Spinal cord (tissue), 10 donors: ENCODE data around the gene PI16. TPM values are rescaled to one million over a fixed set of nuclear protein-coding genes. Genes with fewer than 3 reads are reported as not detected.
"Not testable (repeated sequence)": the region's sequence is repeated elsewhere in the genome, so short reads cannot be mapped to it uniquely, and the experiment has no call there.

Source experiments
- DNase-seq, 6 donors: peaks; one replicate each; pipeline versions ENCODE4 v3.0.0 to v3.0.0-alpha.2; 2013 to 2015; ENCODE audit warnings: low spot score in 6 of 6, low read depth in 4 of 6
- H3K27ac ChIP-seq: one replicate; pipeline ENCODE4 v1.5.1; 2013; ENCODE audit warnings: low read depth, low read length, control low read depth
- H3K27me3 ChIP-seq: one replicate; pipeline ENCODE4 v1.6.1; 2013; ENCODE audit warnings: low read length; ENCODE audit not compliant: control insufficient read depth, insufficient read depth
- H3K36me3 ChIP-seq: one replicate; pipeline ENCODE4 v1.6.1; 2013; ENCODE audit warnings: low read length; ENCODE audit not compliant: control insufficient read depth, insufficient read depth
- H3K4me1 ChIP-seq: one replicate; pipeline ENCODE4 v1.6.1; 2013; ENCODE audit warnings: low read length; ENCODE audit not compliant: control insufficient read depth, insufficient read depth
- H3K4me3 ChIP-seq: one replicate; pipeline ENCODE4 v1.5.1; 2013; ENCODE audit warnings: low read depth, low read length, control low read depth
- H3K9me3 ChIP-seq: one replicate; pipeline ENCODE4 v1.6.1; 2013; ENCODE audit warnings: low read length; ENCODE audit not compliant: control insufficient read depth, insufficient read depth
- WGBS: methylation state at CpG from one replicate; pipeline ENCODE4 v1.1.5; 2013; ENCODE audit warnings: missing lambda C conversion rate; ENCODE audit not compliant: insufficient coverage; 5-methylcytosine and 5-hydroxymethylcytosine counted together
- polyA plus RNA-seq, 2 donors: library from polyadenylated mRNA; unstranded; fragments of 120-200 nt; gene quantifications; one replicate each; pipeline ENCODE4 v1.2.1, GENCODE V29; 2013; ENCODE audit not compliant: insufficient read length in 2 of 2
- total RNA-seq, 2 donors: library from RNA; depleted of rRNA in 1 of 2; stranded (reverse); fragments of 120-200 nt in 1 of 2; fragments of >200 nt in 1 of 2; gene quantifications; one replicate each; pipeline versions ENCODE4 v1.2.3 to v1.2.4, GENCODE V29; 2013 to 2014
- donor health status: healthy.

PI16 gene
- total and polyA plus RNA-seq, 4 donors = 22.7 to 47.4 (median 29.2) TPM

DNA sequence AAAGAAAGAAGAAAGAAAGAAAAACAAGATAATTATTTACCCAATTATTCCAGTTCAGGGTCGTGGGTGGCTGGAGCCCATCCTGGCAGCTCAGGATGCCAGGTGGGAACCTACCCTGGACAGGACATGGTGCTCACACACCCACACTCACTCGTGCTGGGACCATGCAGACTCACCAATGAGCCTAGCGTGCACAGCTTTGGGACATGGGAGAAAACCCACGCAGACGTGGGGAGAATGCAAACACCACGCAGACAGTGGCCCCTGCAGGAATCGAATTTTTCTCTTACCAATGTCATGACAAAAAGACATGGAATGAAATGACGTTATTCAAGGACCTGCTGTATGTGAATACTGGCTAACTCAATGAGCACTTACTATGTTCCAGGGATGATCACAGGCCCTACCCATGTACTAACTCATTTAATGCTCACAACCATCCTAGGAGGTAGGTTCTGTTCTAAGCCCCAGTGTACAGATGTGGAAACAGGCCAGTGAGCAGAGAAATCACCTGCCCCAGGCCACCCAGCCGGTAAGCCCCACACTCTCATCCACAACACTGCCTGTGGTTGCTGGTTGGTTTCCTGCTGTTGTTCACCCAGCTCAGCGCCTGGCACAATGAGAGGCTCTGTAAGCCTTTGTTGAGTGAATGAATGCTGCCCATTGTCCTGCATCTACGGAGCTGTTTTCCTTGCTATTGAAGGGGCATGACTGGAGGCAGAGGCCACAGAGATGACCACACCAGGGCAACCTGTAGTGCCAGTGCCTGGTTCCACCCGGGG, 6.8 kb upstream of the PI16 start:
- Histone ChIP-seq H3K27ac (no peak overlapping the region), H3K9me3 (no peaks in the 10 kb centered on the region), H3K36me3 (no peaks in the 10 kb centered on the region), H3K4me1 (peaks cover 4% of the 10 kb centered on the region), H3K27me3 (no peaks in the 10 kb centered on the region), H3K4me3 (no peak overlapping the region)
- 81% methylated on average over 7 of the region's 12 CpGs for WGBS
- no peak for DNase-seq

DNA sequence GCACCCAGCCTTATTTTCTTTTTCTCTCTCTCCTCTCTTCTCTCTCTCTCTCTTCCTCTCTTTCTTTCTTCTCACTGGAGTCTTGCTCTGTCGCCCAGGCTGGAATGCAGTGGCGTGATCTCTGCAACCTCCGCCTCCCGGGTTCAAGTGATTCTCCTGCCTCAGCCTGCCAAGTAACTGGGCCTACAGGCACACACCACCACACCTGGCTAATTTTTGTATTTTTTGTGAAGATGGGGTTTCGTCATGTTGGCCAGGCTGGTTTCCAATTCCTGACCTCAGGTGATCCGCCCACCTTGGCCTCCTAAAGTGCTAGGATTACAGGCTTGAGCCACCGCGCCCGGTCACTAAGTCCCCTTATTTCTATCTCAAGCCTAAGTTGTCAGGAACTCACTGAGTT, 5.5 kb upstream of the PI16 start:
- H3K9me3 ChIP-seq, H3K36me3 ChIP-seq, H3K27ac ChIP-seq, H3K27me3 ChIP-seq, H3K4me1 ChIP-seq, H3K4me3 ChIP-seq, DNase-seq: not testable (repeated sequence)
- WGBS = 96% methylated on average over 8 of the region's 9 CpGs

- H3K27ac ChIP-seq = no peak overlapping the region
- no peaks in the 10 kb centered on the region for H3K9me3 ChIP-seq
- no peak for DNase-seq
- H3K4me1 ChIP-seq = peaks cover 7% of the 10 kb centered on the region
- H3K36me3 ChIP-seq = no peaks in the 10 kb centered on the region
- 100% methylated on average over 1 of the region's 3 CpGs for WGBS
- H3K27me3 ChIP-seq = no peaks in the 10 kb centered on the region
- no peak overlapping the region for H3K4me3 ChIP-seq
These were observed 4.9 kb upstream of the PI16 start for GRCh38 chr6:36949636-36950035.

DNA sequence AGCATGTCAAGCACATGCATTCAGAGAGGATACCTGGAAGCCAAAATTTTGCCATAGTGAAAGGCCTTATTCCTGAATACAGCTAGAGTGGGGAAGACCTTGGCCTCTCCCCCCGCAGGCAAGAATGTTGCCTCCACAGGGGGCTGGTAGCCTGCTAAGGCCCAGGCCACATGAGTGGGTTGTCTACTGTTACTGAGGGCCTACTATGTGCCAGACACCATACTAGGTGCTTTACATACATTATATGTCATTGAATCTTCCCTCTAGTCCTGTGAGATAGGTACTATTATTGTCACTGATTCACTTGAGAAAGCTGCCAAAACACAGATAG, 642 bp upstream of the PI16 start:
- no CpG with 5 or more reads among the region's 1 CpG for WGBS
- Histone ChIP-seq H3K4me1 (peaks cover 17% of the 10 kb centered on the region), H3K9me3 (no peaks in the 10 kb centered on the region), H3K27me3 (no peaks in the 10 kb centered on the region), H3K4me3 (no peak overlapping the region), H3K36me3 (no peaks in the 10 kb centered on the region), H3K27ac (no peak overlapping the region)
- no peak for DNase-seq

DNA sequence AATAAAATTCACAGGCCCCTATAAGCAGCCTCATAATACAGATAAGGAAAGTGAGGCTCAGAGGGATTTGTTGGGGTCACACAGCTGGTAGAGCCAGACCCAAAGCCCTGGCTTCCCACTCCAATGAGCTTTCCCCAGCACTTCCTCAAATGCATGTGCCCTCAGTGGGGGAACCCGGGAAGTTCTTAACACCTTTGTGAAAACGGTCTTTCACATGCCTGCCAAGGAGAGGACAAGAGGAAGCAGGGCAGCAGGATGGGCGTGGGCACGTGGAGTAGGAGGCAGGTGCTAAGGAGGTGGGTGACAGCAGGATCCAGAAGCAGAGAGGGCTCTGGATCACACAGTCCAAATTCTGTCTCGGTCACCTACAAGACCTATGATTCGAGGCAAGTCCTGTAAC, 598 bp downstream of the PI16 start:
- Histone ChIP-seq H3K27me3 (no peaks in the 10 kb centered on the region), H3K4me3 (no peak overlapping the region), H3K4me1 (peaks cover 17% of the 10 kb centered on the region), H3K9me3 (no peaks in the 10 kb centered on the region), H3K36me3 (no peaks in the 10 kb centered on the region), H3K27ac (no peak overlapping the region)
- 42% methylated on average over 4 of the region's 6 CpGs for WGBS
- no peak for DNase-seq

DNA sequence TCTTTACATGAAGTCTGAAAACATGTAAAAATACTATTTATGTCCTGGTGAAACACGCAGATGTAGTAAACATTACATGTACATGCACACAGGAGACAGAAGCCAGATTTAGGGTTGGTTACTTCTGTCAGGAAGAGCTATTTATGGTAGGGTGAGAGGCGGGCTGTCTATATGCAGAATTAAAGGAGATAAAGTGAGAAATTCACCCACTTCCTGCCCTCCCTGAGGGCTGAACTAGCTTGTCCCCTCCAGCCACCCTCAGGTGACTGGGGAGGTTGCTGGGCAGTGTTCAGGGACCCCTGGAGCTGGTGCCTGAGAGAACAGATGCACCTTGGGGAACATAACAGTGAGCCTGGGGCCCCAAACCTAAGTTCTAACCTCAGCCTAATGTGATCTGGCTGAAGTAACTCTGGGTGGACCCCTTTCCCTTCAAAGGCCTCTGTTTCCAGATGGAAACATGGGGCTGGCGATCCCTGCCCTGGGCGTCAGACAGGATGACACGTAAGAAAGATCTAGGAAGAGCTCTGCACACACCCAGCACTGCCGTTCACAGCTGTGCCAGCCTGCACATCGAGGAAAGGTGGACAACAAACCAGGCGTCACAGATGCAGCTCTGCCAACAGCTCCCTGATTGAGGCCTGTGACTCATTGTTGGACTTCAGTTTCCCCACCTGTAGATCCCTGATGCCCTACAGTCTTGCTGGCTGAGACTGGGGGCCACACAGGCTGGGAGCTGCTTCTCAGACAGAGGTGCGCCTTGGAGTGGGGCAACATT, 1.3 kb downstream of the PI16 start:
- Histone ChIP-seq H3K4me1 (peaks cover 17% of the 10 kb centered on the region), H3K27ac (no peak overlapping the region), H3K9me3 (no peaks in the 10 kb centered on the region), H3K4me3 (no peak overlapping the region), H3K36me3 (no peaks in the 10 kb centered on the region), H3K27me3 (no peaks in the 10 kb centered on the region)
- no peak for DNase-seq
- 76% methylated on average over 7 of the region's 9 CpGs for WGBS

GRCh38 chr6:36956446-36956820, 1.9 kb downstream of the PI16 start:
- Histone ChIP-seq H3K4me3 (no peak overlapping the region), H3K9me3 (no peaks in the 10 kb centered on the region), H3K36me3 (no peaks in the 10 kb centered on the region), H3K4me1 (peaks cover 17% of the 10 kb centered on the region), H3K27ac (no peak overlapping the region), H3K27me3 (no peaks in the 10 kb centered on the region)
- no peak for DNase-seq

- Histone ChIP-seq H3K9me3 (no peaks in the 10 kb centered on the region), H3K4me1 (peaks cover 25% of the 10 kb centered on the region), H3K4me3 (no peak overlapping the region), H3K27me3 (no peaks in the 10 kb centered on the region), H3K27ac (no peak overlapping the region), H3K36me3 (no peaks in the 10 kb centered on the region)
- WGBS = 94% methylated on average over 7 of the region's 9 CpGs
- DNase-seq = no peak
These were observed 3.3 kb downstream of the PI16 start for GRCh38 chr6:36957773-36958271.

GRCh38 chr6:36958775-36959554, 4.4 kb downstream of the PI16 start:
- H3K4me3 ChIP-seq = no peak overlapping the region
- H3K27me3 ChIP-seq = no peaks in the 10 kb centered on the region
- H3K27ac ChIP-seq = no peak overlapping the region
- DNase-seq = no peak
- H3K36me3 ChIP-seq = peaks cover 2% of the 10 kb centered on the region
- peaks cover 37% of the 10 kb centered on the region for H3K4me1 ChIP-seq
- WGBS = 80% methylated on average over 44 of the region's 44 CpGs
- no peaks in the 10 kb centered on the region for H3K9me3 ChIP-seq
